GM21526 (cell line): ENCODE measurements around the gene NCK1.
"Not testable (repeated sequence)": the region's sequence is repeated elsewhere in the genome, so short reads cannot be mapped to it uniquely, and the experiment has no call there.

Experiments
- ATAC-seq: cut with Tn5 transposase; IDR thresholded peaks from one replicate; pipeline ENCODE4 v1.9.1; 2021; ENCODE audit warnings: moderate library complexity; ENCODE audit not compliant: unreplicated experiment, low FRiP score

The NCK1 gene

GRCh38 chr3:136939489-136939888 lies 77.5 kb downstream of the NCK1 start:
- no peak for ATAC-seq

- no peak for ATAC-seq
These were observed 80.8 kb downstream of the NCK1 start for GRCh38 chr3:136942803-136943202.

- no peak for ATAC-seq
These were observed 81.4 kb downstream of the NCK1 start for GRCh38 chr3:136943436-136943835.

- ATAC-seq = no peak
These were observed 85.0 kb downstream of the NCK1 start for GRCh38 chr3:136946978-136947377.

- no peak for ATAC-seq
These were observed 85.5 kb downstream of the NCK1 start for GRCh38 chr3:136947477-136947876.

- no peak for ATAC-seq
These were observed 87.1 kb downstream of the NCK1 start for GRCh38 chr3:136949146-136949545.

GRCh38 chr3:136949708-136950107 lies 87.7 kb downstream of the NCK1 start:
- ATAC-seq = no peak

- no peak for ATAC-seq
These were observed 88.6 kb downstream of the NCK1 start for GRCh38 chr3:136950623-136951022.

GRCh38 chr3:136952292-136952691 lies 90.3 kb downstream of the NCK1 start:
- no peak for ATAC-seq

GRCh38 chr3:136954251-136954650 lies 92.2 kb downstream of the NCK1 start:
- ATAC-seq = no peak

- ATAC-seq = no peak
These were observed 93.2 kb downstream of the NCK1 start for GRCh38 chr3:136954980-136955780.

- ATAC-seq = no peak
These were observed 93.8 kb downstream of the NCK1 start for GRCh38 chr3:136955813-136956212.

- no peak for ATAC-seq
These were observed 95.0 kb downstream of the NCK1 start for GRCh38 chr3:136956971-136957370.

GRCh38 chr3:136957751-136958288 lies 95.8 kb downstream of the NCK1 start, which contains the start of gene IL20RB:
Gene IL20RB, plus strand, starts transcription at chr3:136957983. Its CDS starts 131 bp downstream, at chr3:136958114.
- no peak for ATAC-seq

GRCh38 chr3:136958939-136959338 lies 96.9 kb downstream of the NCK1 start:
- ATAC-seq = no peak

GRCh38 chr3:136959599-136959998 lies 97.6 kb downstream of the NCK1 start:
- no peak for ATAC-seq

GRCh38 chr3:136960838-136961836 lies 99.1 kb downstream of the NCK1 start:
- no peak for ATAC-seq

GRCh38 chr3:136962927-136963326 lies 100.9 kb downstream of the NCK1 start:
- no peak for ATAC-seq

- ATAC-seq = not testable (repeated sequence)
These were observed 107.5 kb downstream of the NCK1 start for GRCh38 chr3:136969539-136969938.

- ATAC-seq = no peak
These were observed 111.3 kb downstream of the NCK1 start for GRCh38 chr3:136973352-136973751.

- no peak for ATAC-seq
These were observed 112.7 kb downstream of the NCK1 start for GRCh38 chr3:136974670-136975069.
